Mucosa of descending colon (tissue), 3 donors: Measurements from ENCODE around the gene RNF145. TPM values are rescaled to one million over a fixed set of nuclear protein-coding genes. Genes with fewer than 3 reads are reported as not detected.
A peak's percentile ranks its signal among the peaks of the same experiment; 100 is the strongest.

Source experiments
- ATAC-seq: fragments of 200-7000 bp; cut with Tn5 transposase; one replicate; pipeline ENCODE4 v1.9.1; 2020; ENCODE audit warnings: mild to moderate bottlenecking, moderate library complexity
- DNase-seq, 3 donors: peaks; one replicate each; pipeline ENCODE4 v3.0.0-alpha.2; 2020
- H3K36me3 ChIP-seq: fragments of 200-600 bp; one replicate; pipeline ENCODE4 v1.8.0; 2021; ENCODE audit warnings: low read depth, mild to moderate bottlenecking
- H3K4me1 ChIP-seq: fragments of 200-600 bp; one replicate; pipeline ENCODE4 v1.8.0; 2021; ENCODE audit warnings: low read depth, mild to moderate bottlenecking
- H3K4me3 ChIP-seq: fragments of 200-600 bp; one replicate; pipeline ENCODE4 v1.8.0; 2021; ENCODE audit warnings: mild to moderate bottlenecking
- H3K9me3 ChIP-seq: fragments of 200-600 bp; one replicate; pipeline ENCODE4 v1.8.0; 2021; ENCODE audit warnings: mild to moderate bottlenecking
- CTCF ChIP-seq: fragments of 200-600 bp; IDR thresholded peaks from one replicate; pipeline ENCODE4 v1.8.0; 2022; ENCODE audit warnings: antibody characterized with exemption, mild to moderate bottlenecking
- intact Hi-C, 2 donors: fragments of 100-400 bp; cut with DNase I in 1 of 2; cut with micrococcal nuclease in 1 of 2; formaldehyde crosslinking; loops; one replicate each; pipeline versions ENCODE4 v1.11.0 to v1.11.1; 2022; cut with DNase I, micrococcal nuclease
- total RNA-seq, 3 donors: library from RNA; stranded (reverse); fragmentation: NEBNext Ultra II Directional in 2 of 3; extraction: Animal tissue kit (Norgen Biotek cat#: 25700) in 2 of 3; gene quantifications; one replicate each; pipeline versions ENCODE4 v1.2.1 to v1.2.4, GENCODE V29; 2021 to 2023
- donor health status: DM: no; HTN: no; CAD: no; lungs with moderate emphysema.
- donor health status: DM: no; HTN: no; CAD: no.
- donor health status: DM: no; HTN: yes; CAD: no.

The RNF145 gene
- total RNA-seq, 3 donors from 2014 or later: 50.0 to 72.6 (median 57.2) TPM

GRCh38 chr5:159210846-159211245 lies 1.5 kb upstream of the RNF145 start:
- no peaks in the 10 kb centered on the region for H3K9me3 ChIP-seq
- DNase-seq (peak in 1 of 3 donors; percentile 8), ATAC-seq (peak; percentile 46)
- no peaks in the 10 kb centered on the region for H3K36me3 ChIP-seq
- no peak for TF ChIP-seq CTCF
- intact Hi-C loops: loop anchor here in 1 of 2 donors (10.0 kb wide), 1 partner anchor 1036 kb away; no protein-coding TSS in a partner anchor
- H3K4me3 ChIP-seq: no peak overlapping the region
- H3K4me1 ChIP-seq: peaks cover 21% of the 10 kb centered on the region

- DNase-seq: peak in 2 of 3 donors; percentile 33 to 44
- ATAC-seq: peak; percentile 51
- no peak overlapping the region for H3K4me3 ChIP-seq
- peaks cover 27% of the 10 kb centered on the region for H3K4me1 ChIP-seq
- no peak for TF ChIP-seq CTCF
- no peaks in the 10 kb centered on the region for H3K9me3 ChIP-seq
- intact Hi-C loops: loop anchor here in 1 of 2 donors (10.0 kb wide), 1 partner anchor 1035 kb away; no protein-coding TSS in a partner anchor
- H3K36me3 ChIP-seq: no peaks in the 10 kb centered on the region
Measured at GRCh38 chr5:159210210-159210661, 883 bp upstream of the RNF145 start.

- no peak for TF ChIP-seq CTCF
- intact Hi-C loops: no loop called here
- Histone ChIP-seq H3K4me1 (peaks cover 32% of the 10 kb centered on the region), H3K4me3 (peak overlapping the region; percentile 89), H3K9me3 (no peaks in the 10 kb centered on the region), H3K36me3 (no peaks in the 10 kb centered on the region)
- DNase-seq: peak; percentile 64 to 68 (median 66)
- ATAC-seq: peak; percentile 8
Measured at GRCh38 chr5:159208514-159209437, 577 bp downstream of the RNF145 start.

GRCh38 chr5:159207686-159208513 lies 1.5 kb downstream of the RNF145 start:
- no peaks in the 10 kb centered on the region for H3K9me3 ChIP-seq
- intact Hi-C loops: no loop called here
- H3K4me1 ChIP-seq: peaks cover 32% of the 10 kb centered on the region
- TF ChIP-seq CTCF: no peak
- ATAC-seq: peak; percentile 48
- peak; percentile 79 to 90 (median 83) for DNase-seq
- H3K36me3 ChIP-seq: no peaks in the 10 kb centered on the region
- peak overlapping the region; percentile 89 for H3K4me3 ChIP-seq

- intact Hi-C loops: no loop called here
- H3K4me3 ChIP-seq: no peak overlapping the region
- no peaks in the 10 kb centered on the region for H3K36me3 ChIP-seq
- no peak for DNase-seq
- TF ChIP-seq CTCF: no peak
- peaks cover 32% of the 10 kb centered on the region for H3K4me1 ChIP-seq
- H3K9me3 ChIP-seq: no peaks in the 10 kb centered on the region
- ATAC-seq: no peak
Measured at GRCh38 chr5:159207222-159207685, 2.1 kb downstream of the RNF145 start.
